GM12874 (cell line): ENCODE data around the gene PAK1.

Experiments used
- TF ChIP-seq, protein P1 (sequence below): IDR thresholded peaks from 2 replicates; pipeline ENCODE4 v1.5.1; 2011; ENCODE audit warnings: low read depth, mild to moderate bottlenecking, control low read depth, low read length, moderate library complexity; ENCODE audit not compliant: insufficient read depth

PAK1 gene

DNA sequence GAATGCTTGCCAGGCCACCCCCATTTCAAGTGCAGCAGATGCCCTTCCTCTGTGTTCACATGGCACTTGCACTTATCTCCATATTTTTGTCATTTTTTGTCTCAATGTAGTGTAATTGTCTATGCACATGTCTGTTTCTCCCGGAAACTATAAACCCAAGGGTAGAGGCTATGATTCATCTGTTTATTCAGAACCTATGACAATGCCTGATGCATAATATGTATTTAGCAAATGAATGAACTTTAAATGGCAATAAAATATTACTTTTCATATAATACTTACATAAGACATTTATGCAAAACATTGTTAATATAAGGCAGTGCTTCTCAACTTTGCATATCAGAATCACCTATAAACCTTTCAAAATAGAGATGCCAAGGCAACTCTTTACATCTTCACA is 6.7 kb downstream of the PAK1 start:
- TF ChIP-seq, protein P1, sequence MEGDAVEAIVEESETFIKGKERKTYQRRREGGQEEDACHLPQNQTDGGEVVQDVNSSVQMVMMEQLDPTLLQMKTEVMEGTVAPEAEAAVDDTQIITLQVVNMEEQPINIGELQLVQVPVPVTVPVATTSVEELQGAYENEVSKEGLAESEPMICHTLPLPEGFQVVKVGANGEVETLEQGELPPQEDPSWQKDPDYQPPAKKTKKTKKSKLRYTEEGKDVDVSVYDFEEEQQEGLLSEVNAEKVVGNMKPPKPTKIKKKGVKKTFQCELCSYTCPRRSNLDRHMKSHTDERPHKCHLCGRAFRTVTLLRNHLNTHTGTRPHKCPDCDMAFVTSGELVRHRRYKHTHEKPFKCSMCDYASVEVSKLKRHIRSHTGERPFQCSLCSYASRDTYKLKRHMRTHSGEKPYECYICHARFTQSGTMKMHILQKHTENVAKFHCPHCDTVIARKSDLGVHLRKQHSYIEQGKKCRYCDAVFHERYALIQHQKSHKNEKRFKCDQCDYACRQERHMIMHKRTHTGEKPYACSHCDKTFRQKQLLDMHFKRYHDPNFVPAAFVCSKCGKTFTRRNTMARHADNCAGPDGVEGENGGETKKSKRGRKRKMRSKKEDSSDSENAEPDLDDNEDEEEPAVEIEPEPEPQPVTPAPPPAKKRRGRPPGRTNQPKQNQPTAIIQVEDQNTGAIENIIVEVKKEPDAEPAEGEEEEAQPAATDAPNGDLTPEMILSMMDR, result no peak

GRCh38 chr11:77457340-77457739 is 16.6 kb downstream of the PAK1 start:
- TF ChIP-seq, protein P1, result no peak

DNA sequence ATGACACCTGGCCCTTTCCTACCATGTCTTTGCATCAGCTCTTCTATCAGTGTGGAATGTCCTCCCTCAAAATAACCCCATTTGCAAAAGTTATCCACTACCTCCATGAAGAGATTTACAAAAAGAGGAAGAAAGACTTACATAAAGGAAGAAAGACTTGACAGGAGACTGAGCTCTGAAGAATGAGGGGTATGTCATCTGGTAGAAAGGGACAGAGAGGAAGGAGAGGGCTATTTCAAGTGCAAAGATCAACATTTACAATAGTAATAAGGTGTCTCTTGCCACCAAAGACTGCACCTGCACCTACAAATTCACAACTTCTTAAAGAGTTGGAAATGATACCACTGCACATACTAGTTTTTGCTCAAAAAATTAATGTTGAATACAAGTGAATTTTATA is 18.2 kb downstream of the PAK1 start:
- TF ChIP-seq, protein P1, result no peak

DNA sequence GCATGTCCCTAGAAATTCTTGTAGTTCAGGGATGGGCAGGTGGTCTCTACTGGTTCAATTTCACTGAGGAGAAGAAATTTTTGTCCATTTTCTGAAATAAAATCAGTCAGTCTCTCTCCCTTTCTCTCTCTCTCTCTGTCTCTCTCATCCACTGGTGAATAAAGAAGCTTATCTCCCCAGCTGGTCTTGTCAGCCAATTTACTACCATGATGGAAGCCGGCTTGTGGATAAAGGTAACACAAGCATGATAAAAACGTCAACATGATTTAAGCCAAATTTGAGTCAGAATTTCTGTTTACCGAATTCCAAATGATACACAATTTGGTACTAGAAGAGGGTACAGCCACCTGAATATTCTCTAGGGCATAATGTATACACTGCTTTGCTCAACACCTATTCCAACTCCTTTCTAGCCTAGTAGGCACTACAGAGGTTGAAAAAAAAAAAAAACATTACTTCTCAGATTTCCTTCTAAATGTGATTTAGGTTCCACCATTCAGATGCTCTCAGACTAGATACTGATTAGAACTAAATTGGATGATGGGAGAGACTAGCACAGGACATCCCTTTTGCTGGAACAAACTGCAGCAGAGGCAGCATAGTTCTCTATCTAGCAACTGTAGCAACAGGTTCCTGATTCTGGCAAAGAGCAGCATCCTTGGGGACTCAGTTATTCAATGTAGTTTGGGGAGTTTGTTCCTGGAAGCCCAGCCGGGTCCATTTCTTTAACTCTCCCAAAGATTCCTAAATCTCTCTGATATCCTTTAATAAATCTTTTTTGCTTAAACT is 18.8 kb downstream of the PAK1 start:
- TF ChIP-seq, protein P1, result no peak

- TF ChIP-seq, protein P1, result no peak
Observed at GRCh38 chr11:77450227-77450626, 23.7 kb downstream of the PAK1 start.

- TF ChIP-seq, protein P1, result no peak
Observed at GRCh38 chr11:77449784-77450183, 24.1 kb downstream of the PAK1 start.

GRCh38 chr11:77449060-77449521 is 24.8 kb downstream of the PAK1 start:
- TF ChIP-seq, protein P1, result no peak

DNA sequence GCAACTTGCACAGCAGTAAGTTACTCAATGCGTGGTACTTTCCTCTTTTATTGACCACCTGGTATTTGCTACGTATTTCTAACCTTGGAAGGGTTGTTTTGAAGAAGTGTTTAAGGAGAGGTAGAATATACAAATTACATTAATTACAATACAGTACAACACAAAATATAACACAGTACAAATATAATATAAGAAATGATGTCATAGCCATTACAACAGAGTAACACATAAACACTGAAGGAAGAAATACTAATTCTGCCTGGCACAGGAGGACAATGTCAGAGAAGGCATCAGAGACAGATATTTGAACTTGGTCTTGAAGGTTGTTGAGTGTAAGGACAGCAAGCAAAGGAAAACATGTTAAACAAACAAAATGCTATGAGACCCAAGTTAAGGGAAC is 25.6 kb downstream of the PAK1 start:
- TF ChIP-seq, protein P1, result no peak
